Measurements from ENCODE around the gene SIPA1L2. TPM values are rescaled to one million over a fixed set of nuclear protein-coding genes. Genes with fewer than 3 reads are reported as not detected.
A peak's percentile ranks its signal among the peaks of the same experiment; 100 is the strongest.
"Not testable (repeated sequence)": the region's sequence is repeated elsewhere in the genome, so short reads cannot be mapped to it uniquely, and the experiment has no call there.

SIPA1L2 gene
- total RNA-seq, 2 experiments from 2014 or later: 1.8 to 1.9 TPM

DNA sequence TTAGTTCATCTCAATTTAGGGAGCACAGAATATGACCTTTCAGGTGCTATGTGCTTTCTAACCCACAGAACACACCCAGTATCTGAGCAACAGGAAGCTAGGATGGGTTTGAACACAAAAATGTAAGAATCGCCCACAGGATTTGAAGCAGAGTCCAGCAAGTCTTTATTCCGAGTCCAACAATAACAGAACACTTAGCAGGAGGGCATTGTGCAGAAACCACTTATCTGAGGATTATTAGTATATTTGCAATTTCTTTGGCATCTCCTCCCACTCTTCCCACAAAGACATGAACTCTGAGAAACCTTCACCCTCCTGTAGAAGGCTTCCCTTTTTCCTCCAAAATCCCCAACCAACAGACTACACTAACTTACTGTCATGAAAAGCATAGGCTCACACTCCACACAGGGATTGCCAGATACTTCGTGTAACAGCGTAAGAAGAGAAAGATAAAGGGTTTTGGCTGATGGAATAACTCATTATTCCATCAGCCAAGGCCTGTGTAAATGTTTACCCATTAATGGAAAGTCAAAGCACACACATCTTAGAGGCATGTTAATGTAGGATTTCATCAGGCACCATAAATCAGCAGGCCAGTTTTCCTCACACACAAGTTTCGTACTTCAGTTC, 16.1 kb downstream of the SIPA1L2 start:
- no peak for DNase-seq
- CTCF ChIA-PET: no interaction called here
- intact Hi-C loops (cut with DNase I, micrococcal nuclease): no loop called here
- H3K27ac ChIP-seq (ENCODE audit: low read depth in 1 of 2, low read length in 2 of 2): no peak overlapping the region
- no peaks in the 10 kb centered on the region for H3K36me3 Mint-ChIP-seq (ENCODE audit: low read depth)
- no peak overlapping the region for H3K27ac Mint-ChIP-seq
- TF ChIP-seq CTCF (IDR thresholded peaks at IDR 0.05): no peak
- H3K4me3 Mint-ChIP-seq: no peak overlapping the region
- H3K27me3 Mint-ChIP-seq: no peaks in the 10 kb centered on the region
- no peak for ATAC-seq (ENCODE audit: poor library complexity)
- no peaks in the 10 kb centered on the region for H3K9me3 Mint-ChIP-seq
- POLR2A ChIA-PET: interaction anchor here (0.9 kb wide), 1 partner anchor 10 kb away, joined by 3 read pairs; no protein-coding TSS in a partner anchor
- H3K36me3 ChIP-seq (ENCODE audit: insufficient read depth, low read length): no peaks in the 10 kb centered on the region
- peaks cover 17% of the 10 kb centered on the region for H3K4me1 Mint-ChIP-seq (ENCODE audit: low read depth)
- no peak overlapping the region for H3K4me3 ChIP-seq (ENCODE audit: low read length)
- no peaks in the 10 kb centered on the region for H3K27me3 ChIP-seq (ENCODE audit: control insufficient read depth in 1 of 2, insufficient read depth in 2 of 2, low read length in 2 of 2)
- H3K9me3 ChIP-seq (ENCODE audit: control insufficient read depth in 1 of 2, insufficient read depth in 1 of 2, low read length in 2 of 2): no peaks in the 10 kb centered on the region
- H3K4me1 ChIP-seq (ENCODE audit: insufficient read depth, low read length): peaks cover 3% of the 10 kb centered on the region

- POLR2A ChIA-PET; H3K27me3 Mint-ChIP-seq; H3K27me3 ChIP-seq (ENCODE audit: control insufficient read depth in 1 of 2, insufficient read depth in 2 of 2, low read length in 2 of 2); DNase-seq; H3K4me3 ChIP-seq (ENCODE audit: low read length); H3K36me3 ChIP-seq (ENCODE audit: insufficient read depth, low read length); intact Hi-C loops (cut with DNase I, micrococcal nuclease); H3K36me3 Mint-ChIP-seq (ENCODE audit: low read depth); H3K27ac Mint-ChIP-seq; H3K4me3 Mint-ChIP-seq; H3K27ac ChIP-seq (ENCODE audit: low read depth in 1 of 2, low read length in 2 of 2); H3K9me3 Mint-ChIP-seq; H3K4me1 ChIP-seq (ENCODE audit: insufficient read depth, low read length); ATAC-seq (ENCODE audit: poor library complexity); H3K9me3 ChIP-seq (ENCODE audit: control insufficient read depth in 1 of 2, insufficient read depth in 1 of 2, low read length in 2 of 2): not testable (repeated sequence)
- H3K4me1 Mint-ChIP-seq (ENCODE audit: low read depth): peaks cover 17% of the 10 kb centered on the region
- CTCF ChIA-PET: interaction anchor here (1.2 kb wide), 1 partner anchor 15 kb away, joined by 3 read pairs; no protein-coding TSS in a partner anchor
Observed at GRCh38 chr1:232612836-232613235, 17.1 kb downstream of the SIPA1L2 start.

GRCh38 chr1:232611834-232612233, 18.1 kb downstream of the SIPA1L2 start:
- Histone ChIP-seq H3K27me3 (ENCODE audit: control insufficient read depth in 1 of 2, insufficient read depth in 2 of 2, low read length in 2 of 2) (no peaks in the 10 kb centered on the region), H3K9me3 (ENCODE audit: control insufficient read depth in 1 of 2, insufficient read depth in 1 of 2, low read length in 2 of 2) (no peaks in the 10 kb centered on the region), H3K4me1 (ENCODE audit: insufficient read depth, low read length) (peaks cover 3% of the 10 kb centered on the region), H3K4me3 (ENCODE audit: low read length) (no peak overlapping the region), H3K27ac (ENCODE audit: low read depth in 1 of 2, low read length in 2 of 2) (no peak overlapping the region), H3K36me3 (ENCODE audit: insufficient read depth, low read length) (no peaks in the 10 kb centered on the region)
- Mint-ChIP-seq H3K36me3 (ENCODE audit: low read depth) (no peaks in the 10 kb centered on the region), H3K27me3 (no peaks in the 10 kb centered on the region), H3K9me3 (no peaks in the 10 kb centered on the region), H3K27ac (no peak overlapping the region), H3K4me1 (ENCODE audit: low read depth) (peaks cover 17% of the 10 kb centered on the region), H3K4me3 (no peak overlapping the region)
- CTCF ChIA-PET: interaction anchor here (1.2 kb wide), 1 partner anchor 16 kb away, joined by 3 read pairs; no protein-coding TSS in a partner anchor
- DNase-seq (no peak), ATAC-seq (ENCODE audit: poor library complexity) (no peak)
- intact Hi-C loops (cut with DNase I, micrococcal nuclease): no loop called here
- POLR2A ChIA-PET: no interaction called here
- TF ChIP-seq CTCF (IDR thresholded peaks at IDR 0.05): no peak

DNA sequence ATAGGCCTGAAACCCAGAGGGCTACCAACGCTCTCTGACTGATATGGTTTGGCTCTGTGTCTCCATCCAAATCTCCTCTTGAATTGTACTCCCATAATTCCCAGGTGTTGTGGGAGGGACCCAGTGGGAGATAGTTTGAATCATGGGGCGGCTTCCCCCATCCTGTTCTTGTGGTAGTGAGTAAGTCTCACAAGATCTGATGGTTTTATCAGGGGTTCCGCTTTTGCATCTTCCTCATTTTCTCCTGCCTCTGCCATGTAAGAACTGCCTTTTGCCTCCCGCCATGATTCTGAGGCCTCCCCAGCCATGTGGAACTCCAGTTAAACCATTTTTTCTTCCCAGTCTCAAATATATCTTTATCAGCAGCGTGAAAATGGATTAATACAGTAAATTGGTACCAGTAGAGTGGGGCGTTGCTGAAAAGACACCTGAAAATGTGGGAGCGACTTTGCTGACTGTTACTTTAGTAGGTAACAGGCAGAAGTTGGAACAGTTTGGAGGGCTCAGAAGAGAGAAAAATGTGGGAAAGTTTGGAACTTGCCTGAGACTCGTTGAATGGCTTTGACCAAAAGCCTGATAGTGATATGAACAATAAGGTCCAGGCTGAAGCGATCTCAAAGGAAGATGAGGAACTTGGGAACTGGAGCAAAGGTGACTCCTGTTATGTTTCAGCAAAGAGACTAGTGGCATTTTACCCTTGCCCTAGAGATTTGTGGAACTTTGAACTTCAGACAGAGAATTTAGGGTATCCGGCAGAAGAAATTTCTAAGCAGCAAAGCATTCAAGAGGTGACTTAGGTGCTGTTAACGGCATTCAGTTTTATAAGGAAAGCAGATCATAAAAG, 18.8 kb downstream of the SIPA1L2 start:
- H3K27ac Mint-ChIP-seq; H3K4me3 ChIP-seq (ENCODE audit: low read length); CTCF ChIA-PET; ATAC-seq (ENCODE audit: poor library complexity); H3K27me3 ChIP-seq (ENCODE audit: control insufficient read depth in 1 of 2, insufficient read depth in 2 of 2, low read length in 2 of 2); H3K4me3 Mint-ChIP-seq; intact Hi-C loops (cut with DNase I, micrococcal nuclease); H3K36me3 ChIP-seq (ENCODE audit: insufficient read depth, low read length); H3K9me3 Mint-ChIP-seq; H3K9me3 ChIP-seq (ENCODE audit: control insufficient read depth in 1 of 2, insufficient read depth in 1 of 2, low read length in 2 of 2); H3K36me3 Mint-ChIP-seq (ENCODE audit: low read depth); H3K27me3 Mint-ChIP-seq; H3K27ac ChIP-seq (ENCODE audit: low read depth in 1 of 2, low read length in 2 of 2); H3K4me1 ChIP-seq (ENCODE audit: insufficient read depth, low read length); POLR2A ChIA-PET: not testable (repeated sequence)
- peaks cover 17% of the 10 kb centered on the region for H3K4me1 Mint-ChIP-seq (ENCODE audit: low read depth)
- DNase-seq: peak in 2 of 14 experiments; percentile 31 to 65

Measured in CD4-positive, alpha-beta T cell (primary cell).